HUES64 (cell line): ENCODE measurements around the gene OLFM1.

Experiments used
- H3K27ac ChIP-seq: 2 replicates; pipeline ENCODE4 v1.7.0; 2013; ENCODE audit warnings: low read depth, low read length, inconsistent platforms
- H3K27me3 ChIP-seq: 2 replicates; pipeline ENCODE4 v1.6.1; 2013; ENCODE audit warnings: mild to moderate bottlenecking, low read length; ENCODE audit not compliant: insufficient read depth
- H3K36me3 ChIP-seq: 2 replicates; pipeline ENCODE4 v1.6.1; 2013; ENCODE audit warnings: mild to moderate bottlenecking, low read length; ENCODE audit not compliant: insufficient read depth
- H3K4me1 ChIP-seq: 2 replicates; pipeline ENCODE4 v1.6.1; 2013; ENCODE audit warnings: mild to moderate bottlenecking, low read length, moderate library complexity; ENCODE audit not compliant: insufficient read depth
- H3K4me3 ChIP-seq: 2 replicates; pipeline ENCODE4 v1.5.1; 2013; ENCODE audit warnings: mild to moderate bottlenecking, low read length, moderate library complexity
- H3K9ac ChIP-seq: 2 replicates; pipeline ENCODE4 v1.6.1; 2013; ENCODE audit warnings: mild to moderate bottlenecking, low read depth, low read length
- H3K9me3 ChIP-seq: 2 replicates; pipeline ENCODE4 v1.6.1; 2013; ENCODE audit warnings: low read depth, low read length; ENCODE audit not compliant: insufficient read depth
- WGBS: fragments of 150-250, 120-280 bp; methylation state at CpG from one replicate; pipeline ENCODE4 v1.1.7; 2013; ENCODE audit warnings: missing lambda C conversion rate; 5-methylcytosine and 5-hydroxymethylcytosine counted together

Gene OLFM1

DNA sequence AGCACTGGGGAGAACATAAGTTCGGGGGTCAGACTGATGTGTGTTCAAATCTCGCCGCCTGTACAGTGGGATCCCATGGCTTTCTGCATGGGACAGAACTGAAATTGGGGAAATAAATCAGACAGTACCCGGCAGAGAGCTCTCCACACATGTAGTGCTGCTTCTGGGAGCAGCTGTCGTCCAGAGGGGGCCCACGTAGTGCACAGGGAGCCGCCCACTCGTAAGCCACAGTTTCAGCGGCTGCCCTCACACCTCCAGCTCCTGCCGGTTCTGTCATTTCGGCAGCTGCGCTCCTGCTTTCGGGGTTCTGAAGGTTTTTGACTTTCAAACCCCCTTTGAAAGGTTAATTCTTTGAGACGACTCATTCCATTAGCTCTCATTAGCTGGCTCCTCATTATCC, 83.1 kb downstream of the OLFM1 start:
- Histone ChIP-seq H3K27me3 (no peaks in the 10 kb centered on the region), H3K4me3 (no peak overlapping the region), H3K36me3 (no peaks in the 10 kb centered on the region), H3K9me3 (no peaks in the 10 kb centered on the region; the same call in 1 of the 2 replicates), H3K27ac (no peak overlapping the region), H3K4me1 (no peaks in the 10 kb centered on the region), H3K9ac (no peak overlapping the region)
- 87% methylated on average over 14 of the region's 14 CpGs for WGBS
